Astrocyte (in vitro differentiated cells and primary cell): ENCODE measurements around the gene AMIGO1. TPM values are rescaled to one million over a fixed set of nuclear protein-coding genes. Genes with fewer than 3 reads are reported as not detected.

ENCODE experiments used
- DNase-seq: peaks from one replicate; pipeline ENCODE4 v3.0.0-alpha.2; 2010; ENCODE audit warnings: low read depth
- FAIRE-seq: peaks from 2 replicates; lab custom pipeline; 2011; peaks lifted over from hg19 to GRCh38; lab: Jason Lieb, UNC
- H2AFZ ChIP-seq: 2 replicates; pipeline ENCODE4 v1.6.0; 2012; ENCODE audit warnings: low read depth, low read length, inconsistent platforms
- H3K27ac ChIP-seq: 2 replicates; pipeline ENCODE4 v1.5.1; 2011; ENCODE audit warnings: low read depth, low read length, inconsistent platforms
- H3K27me3 ChIP-seq: 2 replicates; pipeline ENCODE4 v1.6.0; 2011; ENCODE audit warnings: low read length, inconsistent platforms; ENCODE audit not compliant: insufficient read depth
- H3K36me3 ChIP-seq: 2 replicates; pipeline ENCODE4 v1.5.1; 2011; ENCODE audit warnings: low read length, inconsistent platforms; ENCODE audit not compliant: insufficient read depth
- H3K4me1 ChIP-seq: 2 replicates; pipeline ENCODE4 v1.5.1; 2011; ENCODE audit warnings: low read length, inconsistent platforms; ENCODE audit not compliant: insufficient read depth
- H3K4me2 ChIP-seq: 2 replicates; pipeline ENCODE4 v1.6.0; 2012; ENCODE audit warnings: low read length, inconsistent platforms
- H3K4me3 ChIP-seq: 2 replicates; pipeline ENCODE4 v1.5.1; 2011; ENCODE audit warnings: low read depth, mild to moderate bottlenecking, low read length, inconsistent platforms; ENCODE audit not compliant: insufficient read depth
- H3K79me2 ChIP-seq: 2 replicates; pipeline ENCODE4 v1.6.0; 2012; ENCODE audit warnings: mild to moderate bottlenecking, low read length, inconsistent platforms; ENCODE audit not compliant: insufficient read depth
- H3K9ac ChIP-seq: 2 replicates; pipeline ENCODE4 v1.6.0; 2012; ENCODE audit warnings: mild to moderate bottlenecking, low read length, inconsistent platforms
- H3K9me3 ChIP-seq: 2 replicates; pipeline ENCODE4 v1.5.1; 2012; ENCODE audit warnings: low read depth, mild to moderate bottlenecking, low read length, inconsistent platforms; ENCODE audit not compliant: insufficient read depth
- H4K20me1 ChIP-seq: 2 replicates; pipeline ENCODE4 v1.6.0; 2012; ENCODE audit warnings: low read length, inconsistent platforms; ENCODE audit not compliant: insufficient read depth
- H3K27ac Mint-ChIP-seq: one replicate; pipeline ENCODE4 v1.8.0; 2021; ENCODE audit warnings: mild to moderate bottlenecking, mixed read lengths; ENCODE audit not compliant: unreplicated experiment
- H3K27me3 Mint-ChIP-seq: one replicate; pipeline ENCODE4 v1.8.0; 2021; ENCODE audit warnings: low read depth, mixed read lengths; ENCODE audit not compliant: unreplicated experiment
- H3K36me3 Mint-ChIP-seq: one replicate; pipeline ENCODE4 v1.8.0; 2021; ENCODE audit warnings: low read depth, mixed read lengths; ENCODE audit not compliant: unreplicated experiment
- H3K4me1 Mint-ChIP-seq: one replicate; pipeline ENCODE4 v1.8.0; 2021; ENCODE audit warnings: low read depth, mixed read lengths; ENCODE audit not compliant: unreplicated experiment
- H3K4me3 Mint-ChIP-seq: one replicate; pipeline ENCODE4 v1.8.0; 2021; ENCODE audit warnings: mild to moderate bottlenecking, moderate library complexity, mixed read lengths; ENCODE audit not compliant: unreplicated experiment
- H3K9me3 Mint-ChIP-seq: one replicate; pipeline ENCODE4 v1.8.0; 2021; ENCODE audit warnings: mild to moderate bottlenecking, mixed read lengths; ENCODE audit not compliant: unreplicated experiment
- EZH2 ChIP-seq: IDR thresholded peaks from 2 replicates; pipeline ENCODE4 v1.6.1; 2012; ENCODE audit warnings: mild to moderate bottlenecking, low read length, inconsistent platforms; ENCODE audit not compliant: insufficient read depth
- total RNA-seq: library from RNA; stranded (reverse); gene quantifications from 2 replicates; pipeline ENCODE4 v1.2.1, GENCODE V29; 2021
- TF ChIP-seq, protein P1 (sequence below): IDR thresholded peaks from 2 replicates; pipeline ENCODE4 v1.5.1; 2011; ENCODE audit warnings: low read depth, mild to moderate bottlenecking, inconsistent platforms, low read length, moderate library complexity; ENCODE audit not compliant: insufficient read depth

AMIGO1 gene
- total RNA-seq, 1 donor from 2014 or later = 1.8 TPM

DNA sequence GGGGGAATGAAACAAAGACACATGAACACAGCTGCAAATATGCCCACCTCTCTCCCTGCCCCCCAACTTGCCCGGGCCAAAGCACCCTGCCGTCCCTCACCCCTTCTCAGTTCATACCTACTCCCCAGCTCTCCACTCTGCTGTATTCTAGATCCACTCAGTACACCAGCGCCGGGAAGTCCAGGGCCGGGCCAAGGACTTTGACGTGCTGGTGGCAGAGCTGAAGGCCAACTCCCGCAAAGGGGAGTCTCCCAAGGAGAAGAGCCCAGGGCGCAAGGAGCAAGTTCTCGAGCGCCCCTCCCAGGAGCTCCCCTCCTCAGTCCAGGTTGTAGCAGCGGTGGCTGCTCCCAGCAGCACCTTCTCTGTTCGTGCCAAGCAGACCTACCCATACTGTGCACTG lies 20.8 kb downstream of the AMIGO1 start:
- Histone ChIP-seq H4K20me1 (no peaks in the 10 kb centered on the region), H3K9me3 (no peaks in the 10 kb centered on the region), H3K4me2 (no peak overlapping the region), H3K9ac (no peak overlapping the region), H3K27me3 (no peaks in the 10 kb centered on the region), H2AFZ (no peak overlapping the region), H3K79me2 (peaks cover 18% of the 10 kb centered on the region), H3K4me1 (peaks cover 10% of the 10 kb centered on the region), H3K36me3 (peaks cover 7% of the 10 kb centered on the region), H3K4me3 (no peak overlapping the region), H3K27ac (no peak overlapping the region)
- H3K36me3 Mint-ChIP-seq = peaks cover 15% of the 10 kb centered on the region
- no peak for TF ChIP-seq EZH2
- TF ChIP-seq, protein P1, sequence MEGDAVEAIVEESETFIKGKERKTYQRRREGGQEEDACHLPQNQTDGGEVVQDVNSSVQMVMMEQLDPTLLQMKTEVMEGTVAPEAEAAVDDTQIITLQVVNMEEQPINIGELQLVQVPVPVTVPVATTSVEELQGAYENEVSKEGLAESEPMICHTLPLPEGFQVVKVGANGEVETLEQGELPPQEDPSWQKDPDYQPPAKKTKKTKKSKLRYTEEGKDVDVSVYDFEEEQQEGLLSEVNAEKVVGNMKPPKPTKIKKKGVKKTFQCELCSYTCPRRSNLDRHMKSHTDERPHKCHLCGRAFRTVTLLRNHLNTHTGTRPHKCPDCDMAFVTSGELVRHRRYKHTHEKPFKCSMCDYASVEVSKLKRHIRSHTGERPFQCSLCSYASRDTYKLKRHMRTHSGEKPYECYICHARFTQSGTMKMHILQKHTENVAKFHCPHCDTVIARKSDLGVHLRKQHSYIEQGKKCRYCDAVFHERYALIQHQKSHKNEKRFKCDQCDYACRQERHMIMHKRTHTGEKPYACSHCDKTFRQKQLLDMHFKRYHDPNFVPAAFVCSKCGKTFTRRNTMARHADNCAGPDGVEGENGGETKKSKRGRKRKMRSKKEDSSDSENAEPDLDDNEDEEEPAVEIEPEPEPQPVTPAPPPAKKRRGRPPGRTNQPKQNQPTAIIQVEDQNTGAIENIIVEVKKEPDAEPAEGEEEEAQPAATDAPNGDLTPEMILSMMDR = no peak
- H3K4me3 Mint-ChIP-seq = no peak overlapping the region
- FAIRE-seq (no peak), DNase-seq (no peak)
- H3K27ac Mint-ChIP-seq = no peak overlapping the region
- H3K27me3 Mint-ChIP-seq = no peaks in the 10 kb centered on the region
- peaks cover 17% of the 10 kb centered on the region for H3K4me1 Mint-ChIP-seq
- H3K9me3 Mint-ChIP-seq = no peaks in the 10 kb centered on the region

DNA sequence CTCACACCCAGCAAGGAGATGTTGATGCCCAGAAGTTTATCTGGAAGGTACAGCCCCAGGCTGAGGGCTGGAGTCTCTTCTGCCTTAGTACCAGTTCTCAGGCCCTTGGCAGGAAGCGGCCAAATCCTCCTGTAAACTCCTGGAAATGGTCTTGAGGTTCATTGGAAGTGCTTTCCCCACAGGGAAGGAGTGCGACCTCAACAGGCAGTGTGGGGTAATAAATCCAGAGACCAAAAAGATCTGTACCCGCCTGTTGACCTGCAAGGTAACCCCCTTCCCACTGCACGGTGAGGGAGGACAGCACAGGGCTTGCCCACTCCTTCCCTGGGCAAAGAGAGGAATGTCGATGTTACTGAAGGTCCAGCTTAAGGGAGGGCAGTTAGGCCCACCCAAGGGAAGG lies 21.3 kb downstream of the AMIGO1 start:
- H3K9ac ChIP-seq = no peak overlapping the region
- Mint-ChIP-seq H3K4me3 (no peak overlapping the region), H3K4me1 (peaks cover 17% of the 10 kb centered on the region), H3K27me3 (no peaks in the 10 kb centered on the region), H3K27ac (peak overlapping the region; percentile 47), H3K9me3 (no peaks in the 10 kb centered on the region), H3K36me3 (peaks cover 15% of the 10 kb centered on the region)
- H3K9me3 ChIP-seq = no peaks in the 10 kb centered on the region
- H3K27ac ChIP-seq = no peak overlapping the region
- H3K4me2 ChIP-seq = no peak overlapping the region
- peaks cover 7% of the 10 kb centered on the region for H3K36me3 ChIP-seq
- no peak for TF ChIP-seq EZH2
- TF ChIP-seq, protein P1 = no peak
- no peaks in the 10 kb centered on the region for H4K20me1 ChIP-seq
- DNase-seq = no peak
- H3K4me1 ChIP-seq = peaks cover 6% of the 10 kb centered on the region
- H3K79me2 ChIP-seq = peaks cover 18% of the 10 kb centered on the region
- no peak overlapping the region for H3K4me3 ChIP-seq
- H3K27me3 ChIP-seq = no peaks in the 10 kb centered on the region
- FAIRE-seq = no peak
- no peak overlapping the region for H2AFZ ChIP-seq

DNA sequence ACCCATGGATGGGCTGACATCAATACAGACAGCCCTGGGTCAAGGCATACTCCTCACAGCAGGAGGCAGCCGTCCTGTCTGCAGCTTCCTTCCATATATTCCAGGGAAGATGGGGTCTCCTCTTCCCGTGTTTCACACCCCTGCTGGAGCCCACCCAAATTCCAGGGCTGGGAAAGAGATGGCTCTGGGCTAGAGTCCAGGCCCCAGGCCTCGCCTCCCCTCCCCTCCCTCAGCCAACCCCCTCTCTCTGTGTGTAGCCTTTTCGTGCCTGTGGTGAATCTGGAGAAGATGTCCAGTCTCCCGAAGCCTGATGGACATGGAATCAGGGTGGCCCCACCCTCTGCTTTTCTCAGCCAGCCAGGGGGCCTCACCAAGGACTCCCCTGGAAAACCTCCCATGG lies 22.3 kb downstream of the AMIGO1 start:
- no peaks in the 10 kb centered on the region for H4K20me1 ChIP-seq
- H3K27ac Mint-ChIP-seq = no peak overlapping the region
- H3K9me3 ChIP-seq = no peaks in the 10 kb centered on the region
- no peak overlapping the region for H3K9ac ChIP-seq
- no peak for TF ChIP-seq EZH2
- TF ChIP-seq, protein P1 = no peak
- no peak overlapping the region for H3K4me2 ChIP-seq
- peaks cover 12% of the 10 kb centered on the region for H3K4me1 Mint-ChIP-seq
- peaks cover 15% of the 10 kb centered on the region for H3K36me3 Mint-ChIP-seq
- no peak overlapping the region for H2AFZ ChIP-seq
- H3K27ac ChIP-seq = no peak overlapping the region
- H3K27me3 Mint-ChIP-seq = peaks cover 2% of the 10 kb centered on the region
- H3K27me3 ChIP-seq = peaks cover 6% of the 10 kb centered on the region
- FAIRE-seq (no peak), DNase-seq (no peak)
- H3K4me1 ChIP-seq = peaks cover 6% of the 10 kb centered on the region
- H3K36me3 ChIP-seq = peaks cover 7% of the 10 kb centered on the region
- no peak overlapping the region for H3K4me3 ChIP-seq
- H3K9me3 Mint-ChIP-seq = no peaks in the 10 kb centered on the region
- peaks cover 18% of the 10 kb centered on the region for H3K79me2 ChIP-seq
- H3K4me3 Mint-ChIP-seq = no peak overlapping the region
